A204.1 (cell line): ENCODE data around the gene FEZF1.

ENCODE experiments used
- FAIRE-seq: peaks from 2 replicates; lab custom pipeline; 2012; peaks lifted over from hg19 to GRCh38; lab: Jason Lieb, UNC

The FEZF1 gene

GRCh38 chr7:122262246-122262645 is 42.3 kb downstream of the FEZF1 start:
- no peak for FAIRE-seq

- FAIRE-seq = no peak
Measured at GRCh38 chr7:122261442-122261841, 43.1 kb downstream of the FEZF1 start.

- FAIRE-seq = no peak
Measured at GRCh38 chr7:122261016-122261415, 43.5 kb downstream of the FEZF1 start.

- FAIRE-seq = no peak
Measured at GRCh38 chr7:122260336-122260735, 44.2 kb downstream of the FEZF1 start.

GRCh38 chr7:122258971-122259370 is 45.6 kb downstream of the FEZF1 start:
- no peak for FAIRE-seq

- no peak for FAIRE-seq
Measured at GRCh38 chr7:122257056-122257455, 47.5 kb downstream of the FEZF1 start.

- FAIRE-seq = no peak
Measured at GRCh38 chr7:122256046-122256445, 48.5 kb downstream of the FEZF1 start.

GRCh38 chr7:122255454-122255853 is 49.1 kb downstream of the FEZF1 start:
- no peak for FAIRE-seq
